GM23248 (cell line): ENCODE measurements around the gene CRACDL.

ENCODE experiments used
- EZH2 ChIP-seq: fragments of 200-600 bp; sonication (generic); IDR thresholded peaks from 2 replicates; pipeline ENCODE4 v1.6.1; 2018; ENCODE audit warnings: antibody characterized with exemption, mild to moderate bottlenecking; ENCODE audit not compliant: insufficient read depth, poor library complexity, severe bottlenecking
- EZH2phosphoT487 ChIP-seq: fragments of 200-600 bp; sonication (generic); IDR thresholded peaks from 2 replicates; pipeline ENCODE4 v1.6.1; 2018; ENCODE audit warnings: antibody characterized with exemption, moderate library complexity, mild to moderate bottlenecking, low read depth; ENCODE audit not compliant: insufficient read depth

- TF ChIP-seq EZH2 (no peak), EZH2phosphoT487 (no peak)
Measured at GRCh38 chr2:98803405-98804264, 132.4 kb downstream of the CRACDL start.
